Gastrocnemius medialis (tissue), 4 donors: ENCODE results near the gene SLC6A20. TPM values are rescaled to one million over a fixed set of nuclear protein-coding genes. Genes with fewer than 3 reads are reported as not detected.

Experiments used
- ATAC-seq, 2 donors: fragments of 150-250 bp; one replicate each; pipeline ENCODE4 v1.9.1; 2016
- DNase-seq, 2 donors: peaks; one replicate each; pipeline ENCODE4 v3.0.0-alpha.2; 2019
- H3K27ac ChIP-seq, 4 donors: fragments of 200-600 bp; sonication (generic); 1 replicate in 1 of 4; 2 replicates in 3 of 4; pipeline ENCODE4 v1.5.1; 2016 to 2018; ENCODE audit warnings: mild to moderate bottlenecking in 2 of 4, moderate library complexity in 1 of 4
- H3K27me3 ChIP-seq, 3 donors: fragments of 200-600 bp; sonication (generic) in 2 of 3; 1 replicate in 1 of 3; 2 replicates in 2 of 3; pipeline versions ENCODE4 v1.5.1 to v1.6.0; 2016 to 2019; ENCODE audit warnings: mild to moderate bottlenecking in 1 of 3, moderate library complexity in 1 of 3
- H3K36me3 ChIP-seq, 2 donors: fragments of 200-600 bp; sonication (generic) in 1 of 2; one replicate each; pipeline ENCODE4 v1.5.1; 2017 to 2018
- H3K4me1 ChIP-seq, 2 donors: fragments of 200-600 bp; sonication (generic) in 1 of 2; one replicate each; pipeline ENCODE4 v1.5.1; 2016 to 2017; ENCODE audit warnings: mild to moderate bottlenecking in 2 of 2
- H3K4me3 ChIP-seq, 4 donors: fragments of 200-600 bp; sonication (generic) in 3 of 4; 1 replicate in 1 of 4; 2 replicates in 3 of 4; pipeline ENCODE4 v1.5.1; 2016 to 2019; ENCODE audit warnings: mild to moderate bottlenecking in 2 of 4
- H3K9me3 ChIP-seq, 3 donors: fragments of 200-600 bp; sonication (generic) in 2 of 3; 1 replicate in 1 of 3; 2 replicates in 2 of 3; pipeline ENCODE4 v1.5.1; 2016 to 2019
- CTCF ChIP-seq, 5 experiments: fragments of 450-650 bp in 3 of 5; fragments of 200-600 bp in 2 of 5; sonication (generic) in 2 of 5; IDR thresholded peaks in 4 of 5; conservative IDR thresholded peaks in 1 of 5; 1 replicate in 4 of 5; 2 replicates in 1 of 5; pipeline ENCODE4 v1.5.1; 2016 to 2019; ENCODE audit warnings: antibody characterized with exemption in 5 of 5, mild to moderate bottlenecking in 3 of 5, moderate library complexity in 3 of 5
- POLR2A ChIP-seq, 2 donors: fragments of 450-650 bp; IDR thresholded peaks; one replicate each; pipeline ENCODE4 v1.6.1; 2017; ENCODE audit warnings: antibody characterized with exemption in 2 of 2, mild to moderate bottlenecking in 2 of 2, moderate library complexity in 2 of 2
- in situ Hi-C, 4 donors: fragments of 200-750 bp; cut with MboI; loops; one replicate each; pipeline versions ENCODE4 v1.15.0 to v1.8.0; 2017; ENCODE audit warnings: low sequenced_read_pairs in 4 of 4
- intact Hi-C: fragments of 100-400 bp; cut with DNase I; formaldehyde crosslinking; loops from one replicate; pipeline ENCODE4 v1.15.1; 2023; ENCODE audit warnings: low total_unique reads
- total RNA-seq, 4 donors: library from RNA; depleted of rRNA; stranded (reverse); fragments of >200 nt; gene quantifications; one replicate each; pipeline versions ENCODE4 v1.1.0 to v1.2.3, GENCODE V29; 2016

SLC6A20 gene
- total RNA-seq, 4 donors from 2014 or later, result 0.49 to 1.5 (median 0.64) TPM

- Histone ChIP-seq H3K9me3 (no peaks in the 10 kb centered on the region), H3K27me3 (peaks cover 11 to 22% (median 16%) of the 10 kb centered on the region in 3 donors), H3K4me1 (peaks cover 0 to 6% of the 10 kb centered on the region in 2 donors), H3K4me3 (no peak overlapping the region), H3K36me3 (no peaks in the 10 kb centered on the region), H3K27ac (no peak overlapping the region)
- in situ Hi-C loops (no loop called here), intact Hi-C loops (no loop called here)
- DNase-seq (no peak), ATAC-seq (no peak)
- TF ChIP-seq CTCF (IDR thresholded peaks at IDR 0.05 in 4 of 5, conservative IDR thresholded peaks at IDR 0.05 in 1 of 5), result no peak
- no peak for TF ChIP-seq POLR2A (IDR thresholded peaks at IDR 0.05)
Observed at GRCh38 chr3:45800611-45801010, 4.3 kb upstream of the SLC6A20 start.

- H3K4me3 ChIP-seq, result no peak overlapping the region
- H3K27me3 ChIP-seq, result peaks cover 11 to 31% (median 25%) of the 10 kb centered on the region in 3 donors
- no peak for ATAC-seq
- H3K9me3 ChIP-seq, result no peaks in the 10 kb centered on the region
- in situ Hi-C loops, result no loop called here
- intact Hi-C loops, result no loop called here
- TF ChIP-seq CTCF (IDR thresholded peaks at IDR 0.05 in 4 of 5, conservative IDR thresholded peaks at IDR 0.05 in 1 of 5) (no peak), POLR2A (IDR thresholded peaks at IDR 0.05) (no peak)
- H3K36me3 ChIP-seq, result no peaks in the 10 kb centered on the region
- DNase-seq, result no peak
- H3K4me1 ChIP-seq, result peaks cover 0 to 6% of the 10 kb centered on the region in 2 donors
- no peak overlapping the region for H3K27ac ChIP-seq
Observed at GRCh38 chr3:45799586-45799985, 3.2 kb upstream of the SLC6A20 start.

GRCh38 chr3:45798034-45798433 is 1.7 kb upstream of the SLC6A20 start:
- no peak for TF ChIP-seq POLR2A (IDR thresholded peaks at IDR 0.05)
- TF ChIP-seq CTCF (IDR thresholded peaks at IDR 0.05 in 4 of 5, conservative IDR thresholded peaks at IDR 0.05 in 1 of 5), result no peak
- no peak for DNase-seq
- Histone ChIP-seq H3K27ac (no peak overlapping the region), H3K4me3 (no peak overlapping the region), H3K4me1 (peaks cover 0 to 6% of the 10 kb centered on the region in 2 donors), H3K9me3 (no peaks in the 10 kb centered on the region), H3K27me3 (peaks cover 14 to 35% (median 25%) of the 10 kb centered on the region in 3 donors), H3K36me3 (no peaks in the 10 kb centered on the region)
- ATAC-seq, result no peak
- in situ Hi-C loops (no loop called here), intact Hi-C loops (no loop called here)

GRCh38 chr3:45796902-45797637 is 734 bp upstream of the SLC6A20 start:
- Histone ChIP-seq H3K9me3 (no peaks in the 10 kb centered on the region), H3K4me3 (peak overlapping the region; percentile 49 to 71 (median 61)), H3K27ac (no peak overlapping the region), H3K27me3 (peaks cover 14 to 35% (median 25%) of the 10 kb centered on the region in 3 donors), H3K4me1 (peaks cover 0 to 6% of the 10 kb centered on the region in 2 donors), H3K36me3 (no peaks in the 10 kb centered on the region)
- no peak for ATAC-seq
- DNase-seq, result no peak
- in situ Hi-C loops, result no loop called here
- intact Hi-C loops, result no loop called here
- TF ChIP-seq POLR2A (IDR thresholded peaks at IDR 0.05) (no peak), CTCF (IDR thresholded peaks at IDR 0.05 in 4 of 5, conservative IDR thresholded peaks at IDR 0.05 in 1 of 5) (no peak)
